ENCODE measurements around the gene NALCN.

DNA sequence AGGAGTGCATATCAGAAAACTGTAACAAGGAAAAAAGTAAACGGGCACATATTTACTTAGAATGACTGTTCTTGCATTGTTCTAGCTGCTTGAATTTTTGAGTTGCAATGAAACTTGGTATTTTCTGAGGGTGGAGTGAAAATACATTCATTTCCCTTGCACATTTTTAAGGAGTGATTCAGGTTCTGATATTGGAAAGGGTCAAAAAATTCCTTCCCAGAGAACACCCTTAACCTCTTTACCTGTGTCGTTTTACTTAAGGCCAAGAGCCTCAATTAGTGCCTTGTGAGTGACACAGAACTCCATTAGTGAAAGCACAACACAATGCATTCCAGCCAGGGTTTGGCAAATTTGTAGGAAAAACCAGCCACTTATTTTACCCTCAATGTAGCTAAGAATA, 38.5 kb upstream of the NALCN start:
- TF ChIP-seq NFRKB (IDR thresholded peaks at IDR 0.05) (no peak), FOXM1 (IDR thresholded peaks at IDR 0.05; ENCODE audit: borderline replicate concordance) (no peak), SP1 (IDR thresholded peaks at IDR 0.05) (no peak), LEF1 (IDR thresholded peaks at IDR 0.05; ENCODE audit: borderline replicate concordance) (no peak)
- TF ChIP-seq, protein P1, sequence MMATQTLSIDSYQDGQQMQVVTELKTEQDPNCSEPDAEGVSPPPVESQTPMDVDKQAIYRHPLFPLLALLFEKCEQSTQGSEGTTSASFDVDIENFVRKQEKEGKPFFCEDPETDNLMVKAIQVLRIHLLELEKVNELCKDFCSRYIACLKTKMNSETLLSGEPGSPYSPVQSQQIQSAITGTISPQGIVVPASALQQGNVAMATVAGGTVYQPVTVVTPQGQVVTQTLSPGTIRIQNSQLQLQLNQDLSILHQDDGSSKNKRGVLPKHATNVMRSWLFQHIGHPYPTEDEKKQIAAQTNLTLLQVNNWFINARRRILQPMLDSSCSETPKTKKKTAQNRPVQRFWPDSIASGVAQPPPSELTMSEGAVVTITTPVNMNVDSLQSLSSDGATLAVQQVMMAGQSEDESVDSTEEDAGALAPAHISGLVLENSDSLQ (IDR thresholded peaks at IDR 0.05): no peak

All from HEK293T (cell line).